Measurements from ENCODE around the gene FAM90A1. TPM values are rescaled to one million over a fixed set of nuclear protein-coding genes. Genes with fewer than 3 reads are reported as not detected.
"Not testable (repeated sequence)": the region's sequence is repeated elsewhere in the genome, so short reads cannot be mapped to it uniquely, and the experiment has no call there.

FAM90A1 gene
- total RNA-seq, 2 donors from 2014 or later = not detected

DNA sequence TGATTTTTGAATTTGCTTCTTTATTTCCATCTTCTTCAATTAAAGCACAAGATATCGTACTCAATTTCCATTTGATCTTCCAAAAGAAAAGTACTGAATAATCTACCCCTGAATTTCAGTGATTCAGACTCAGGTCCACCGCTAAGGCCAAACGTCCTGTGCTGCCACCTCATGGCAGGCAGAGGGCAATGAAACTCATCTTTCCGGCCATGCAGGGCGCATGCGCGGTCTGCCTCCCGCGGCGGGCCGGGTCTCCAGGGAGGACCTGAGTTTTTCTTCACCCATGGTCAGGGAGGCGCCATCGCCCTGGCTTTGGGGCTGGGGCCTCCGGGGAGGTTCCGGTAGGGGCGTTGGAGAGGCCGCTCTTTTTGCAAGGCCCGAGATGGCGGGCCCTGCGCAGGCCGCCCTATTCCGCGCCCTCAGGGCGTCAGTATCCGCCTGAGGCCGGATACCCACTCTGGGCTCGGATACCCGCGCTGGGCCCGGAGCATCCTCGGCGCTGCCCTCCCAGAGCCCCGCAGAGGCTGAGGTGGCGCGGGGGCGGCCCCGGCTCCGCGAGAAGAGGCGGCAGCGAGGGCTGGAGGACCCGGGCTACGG lies 47.3 kb downstream of the FAM90A1 start:
- Histone ChIP-seq H3K4me3 (peak overlapping the region; percentile 59 to 84), H3K27ac (peak overlapping the region; percentile 69 to 77)
- H3K36me3 ChIP-seq, H3K27me3 ChIP-seq, H3K9me3 ChIP-seq, H3K4me1 ChIP-seq: not testable (repeated sequence)
- peak; percentile 63 for DNase-seq (ENCODE audit: low spot score)
- TF ChIP-seq, protein P1, sequence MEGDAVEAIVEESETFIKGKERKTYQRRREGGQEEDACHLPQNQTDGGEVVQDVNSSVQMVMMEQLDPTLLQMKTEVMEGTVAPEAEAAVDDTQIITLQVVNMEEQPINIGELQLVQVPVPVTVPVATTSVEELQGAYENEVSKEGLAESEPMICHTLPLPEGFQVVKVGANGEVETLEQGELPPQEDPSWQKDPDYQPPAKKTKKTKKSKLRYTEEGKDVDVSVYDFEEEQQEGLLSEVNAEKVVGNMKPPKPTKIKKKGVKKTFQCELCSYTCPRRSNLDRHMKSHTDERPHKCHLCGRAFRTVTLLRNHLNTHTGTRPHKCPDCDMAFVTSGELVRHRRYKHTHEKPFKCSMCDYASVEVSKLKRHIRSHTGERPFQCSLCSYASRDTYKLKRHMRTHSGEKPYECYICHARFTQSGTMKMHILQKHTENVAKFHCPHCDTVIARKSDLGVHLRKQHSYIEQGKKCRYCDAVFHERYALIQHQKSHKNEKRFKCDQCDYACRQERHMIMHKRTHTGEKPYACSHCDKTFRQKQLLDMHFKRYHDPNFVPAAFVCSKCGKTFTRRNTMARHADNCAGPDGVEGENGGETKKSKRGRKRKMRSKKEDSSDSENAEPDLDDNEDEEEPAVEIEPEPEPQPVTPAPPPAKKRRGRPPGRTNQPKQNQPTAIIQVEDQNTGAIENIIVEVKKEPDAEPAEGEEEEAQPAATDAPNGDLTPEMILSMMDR (IDR thresholded peaks at IDR 0.05) = peak; percentile 46 to 76

DNA sequence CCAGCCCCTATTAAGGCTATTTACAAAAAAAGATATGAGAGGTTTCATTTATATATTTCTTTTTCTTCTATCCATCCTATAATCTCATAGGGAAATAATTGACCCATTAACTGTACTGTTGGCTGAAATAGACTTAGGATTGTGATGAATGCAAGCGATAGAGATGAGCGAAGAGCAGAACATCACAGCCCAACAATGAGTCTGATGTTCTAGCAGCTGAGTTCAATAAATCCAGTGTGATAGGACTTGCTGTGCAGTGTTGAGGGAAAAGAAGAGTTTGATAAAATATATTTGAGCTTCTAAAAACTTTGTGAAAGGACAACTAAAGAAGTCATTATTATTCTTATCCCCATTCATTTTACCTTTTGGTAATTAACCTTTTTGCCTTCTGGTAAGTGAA lies 54.5 kb downstream of the FAM90A1 start:
- not testable (repeated sequence) for H3K4me3 ChIP-seq; H3K9me3 ChIP-seq; H3K27me3 ChIP-seq; H3K4me1 ChIP-seq; H3K36me3 ChIP-seq; DNase-seq (ENCODE audit: low spot score); H3K27ac ChIP-seq

Other genes with a start within 250 kb of the FAM90A1 start
- 10 to 100 TPM; 19.9 to 22.1 TPM for gene FOXJ2, start 194.9 kb downstream of the FAM90A1 start, total RNA-seq
- gene C3AR1, start 161.3 kb downstream of the FAM90A1 start, total RNA-seq = 10 to 100 TPM in 1 of 2 donors, 1 to 10 TPM in 1; 3.4 to 10.6 TPM
- 10 to 100 TPM; 25.4 to 37.9 TPM for gene NECAP1, start 145.3 kb downstream of the FAM90A1 start, total RNA-seq
- under 1 TPM in 1 of 2 donors, not detected in 1; 0.67 TPM for gene CLEC4A, start 104.0 kb downstream of the FAM90A1 start, total RNA-seq
- gene ZNF705A, start 70.6 kb downstream of the FAM90A1 start, total RNA-seq = not detected
- not detected for gene CLEC6A, start 228.3 kb upstream of the FAM90A1 start, total RNA-seq

All from right atrium auricular region (tissue), 2 donors.